Measurements from ENCODE around the gene SPOCK1.

DNA sequence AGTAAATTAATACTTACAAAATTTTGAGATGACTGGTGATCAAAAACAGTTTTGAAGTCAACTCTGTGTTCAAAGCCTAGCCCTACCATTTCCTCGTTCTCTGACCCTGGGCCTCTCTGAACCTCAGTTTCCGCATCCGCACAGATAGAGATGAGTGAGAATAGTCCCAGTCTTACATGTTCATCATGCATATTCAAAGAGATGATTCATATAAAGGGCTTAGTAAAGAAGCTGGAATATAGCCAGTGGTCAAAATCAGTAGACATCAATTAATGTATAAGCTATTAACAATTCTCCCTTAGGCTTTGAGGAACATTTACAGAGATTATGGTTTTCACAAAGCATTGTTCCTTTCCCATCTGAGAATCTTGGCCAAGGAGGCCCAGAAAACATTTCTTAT, 250.6 kb downstream of the SPOCK1 start:
- TF ChIP-seq, protein P1, sequence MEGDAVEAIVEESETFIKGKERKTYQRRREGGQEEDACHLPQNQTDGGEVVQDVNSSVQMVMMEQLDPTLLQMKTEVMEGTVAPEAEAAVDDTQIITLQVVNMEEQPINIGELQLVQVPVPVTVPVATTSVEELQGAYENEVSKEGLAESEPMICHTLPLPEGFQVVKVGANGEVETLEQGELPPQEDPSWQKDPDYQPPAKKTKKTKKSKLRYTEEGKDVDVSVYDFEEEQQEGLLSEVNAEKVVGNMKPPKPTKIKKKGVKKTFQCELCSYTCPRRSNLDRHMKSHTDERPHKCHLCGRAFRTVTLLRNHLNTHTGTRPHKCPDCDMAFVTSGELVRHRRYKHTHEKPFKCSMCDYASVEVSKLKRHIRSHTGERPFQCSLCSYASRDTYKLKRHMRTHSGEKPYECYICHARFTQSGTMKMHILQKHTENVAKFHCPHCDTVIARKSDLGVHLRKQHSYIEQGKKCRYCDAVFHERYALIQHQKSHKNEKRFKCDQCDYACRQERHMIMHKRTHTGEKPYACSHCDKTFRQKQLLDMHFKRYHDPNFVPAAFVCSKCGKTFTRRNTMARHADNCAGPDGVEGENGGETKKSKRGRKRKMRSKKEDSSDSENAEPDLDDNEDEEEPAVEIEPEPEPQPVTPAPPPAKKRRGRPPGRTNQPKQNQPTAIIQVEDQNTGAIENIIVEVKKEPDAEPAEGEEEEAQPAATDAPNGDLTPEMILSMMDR (IDR thresholded peaks at IDR 0.05 in 8 of 11, conservative IDR thresholded peaks at IDR 0.05 in 3 of 11) = no peak
- no peak for TF ChIP-seq POLR2A (IDR thresholded peaks at IDR 0.05)
